A673 (cell line): Measurements from ENCODE around the gene DACT3. TPM values are rescaled to one million over a fixed set of nuclear protein-coding genes. Genes with fewer than 3 reads are reported as not detected.

ENCODE experiments used
- BruUV-seq: library from RNA; stranded (reverse); fragments of 400-500 nt; replicated peaks from 2 replicates; lab custom pipeline; 2021; lab: Mats Ljungman, UMichigan
- CTCF ChIA-PET: fragments of 300-600 bp; sonication (Branson Sonifier 250); formaldehyde crosslinking; loops from one replicate; lab custom pipeline; 2022; ENCODE audit warnings: antibody characterized with exemption; lab: Charles Lee
- POLR2A ChIA-PET: fragments of 300-600 bp; sonication (Branson Sonifier 250); formaldehyde crosslinking; loops from one replicate; lab custom pipeline; 2022; ENCODE audit warnings: antibody characterized with exemption; ENCODE audit not compliant: low non-redundant PET; lab: Charles Lee
- DNase-seq: peaks from one replicate; pipeline ENCODE4 v3.0.0-alpha.2; 2015; ENCODE audit warnings: low spot score
- H3K27ac ChIP-seq: fragments of 200-600 bp; sonication (generic); 2 replicates; pipeline ENCODE4 v1.5.1; 2016; ENCODE audit warnings: mixed run types, low read depth, mild to moderate bottlenecking, mixed read lengths, antibody characterized with exemption, low read length; ENCODE audit not compliant: poor library complexity, severe bottlenecking
- H3K27me3 ChIP-seq: fragments of 200-600 bp; sonication (generic); replicated peaks from 2 replicates; pipeline ENCODE4 v1.6.1; 2017; ENCODE audit warnings: mixed run types, low read depth, mild to moderate bottlenecking, mixed read lengths, antibody characterized with exemption, low read length; ENCODE audit not compliant: insufficient read depth, poor library complexity
- H3K36me3 ChIP-seq: fragments of 200-600 bp; sonication (generic); 2 replicates; pipeline ENCODE4 v1.6.1; 2016; ENCODE audit warnings: mixed run types, mild to moderate bottlenecking, mixed read lengths, antibody characterized with exemption, low read length; ENCODE audit not compliant: insufficient read depth, poor library complexity, severe bottlenecking
- H3K4me1 ChIP-seq: fragments of 200-600 bp; sonication (generic); 2 replicates; pipeline ENCODE4 v1.6.1; 2017; ENCODE audit warnings: mixed run types, mild to moderate bottlenecking, mixed read lengths, antibody characterized with exemption, low read length; ENCODE audit not compliant: insufficient read depth, poor library complexity, severe bottlenecking
- H3K4me3 ChIP-seq: fragments of 200-600 bp; sonication (generic); 2 replicates; pipeline ENCODE4 v1.5.1; 2016; ENCODE audit warnings: low read depth, mixed run types, mild to moderate bottlenecking, mixed read lengths, low read length; ENCODE audit not compliant: poor library complexity, severe bottlenecking
- H3K9me3 ChIP-seq: fragments of 200-600 bp; sonication (generic); 2 replicates; pipeline ENCODE4 v1.6.1; 2016; ENCODE audit warnings: mixed run types, low read depth, mild to moderate bottlenecking, mixed read lengths, antibody characterized with exemption, low read length; ENCODE audit not compliant: poor library complexity, severe bottlenecking
- CTCF ChIP-seq: fragments of 300-800, 200-600 bp; sonication (generic); conservative IDR thresholded peaks from 2 replicates; pipeline ENCODE4 v1.5.1; 2017; ENCODE audit warnings: low read depth, mild to moderate bottlenecking, antibody characterized with exemption, low read length, moderate library complexity, mixed read lengths
- EZH2 ChIP-seq: fragments of 200-600 bp; sonication (generic); IDR thresholded peaks from 2 replicates; pipeline ENCODE4 v1.6.1; 2017; ENCODE audit warnings: borderline replicate concordance, low read depth, mild to moderate bottlenecking, mixed read lengths, antibody characterized with exemption, low read length; ENCODE audit not compliant: poor library complexity, severe bottlenecking
- intact Hi-C: fragments of 100-400 bp; cut with micrococcal nuclease; formaldehyde crosslinking; loops from one replicate; pipeline ENCODE4 v1.10.0; 2022; ENCODE audit not compliant: unreplicated experiment
- total RNA-seq: library from RNA; stranded (reverse); gene quantifications from 2 replicates; pipeline ENCODE4 v1.2.3, GENCODE V29; 2021

The DACT3 gene
- total RNA-seq, 1 experiment from 2014 or later = 0.32 TPM

GRCh38 chr19:46685189-46685588, 24.2 kb upstream of the DACT3 start:
- intact Hi-C loops = no loop called here

DNA sequence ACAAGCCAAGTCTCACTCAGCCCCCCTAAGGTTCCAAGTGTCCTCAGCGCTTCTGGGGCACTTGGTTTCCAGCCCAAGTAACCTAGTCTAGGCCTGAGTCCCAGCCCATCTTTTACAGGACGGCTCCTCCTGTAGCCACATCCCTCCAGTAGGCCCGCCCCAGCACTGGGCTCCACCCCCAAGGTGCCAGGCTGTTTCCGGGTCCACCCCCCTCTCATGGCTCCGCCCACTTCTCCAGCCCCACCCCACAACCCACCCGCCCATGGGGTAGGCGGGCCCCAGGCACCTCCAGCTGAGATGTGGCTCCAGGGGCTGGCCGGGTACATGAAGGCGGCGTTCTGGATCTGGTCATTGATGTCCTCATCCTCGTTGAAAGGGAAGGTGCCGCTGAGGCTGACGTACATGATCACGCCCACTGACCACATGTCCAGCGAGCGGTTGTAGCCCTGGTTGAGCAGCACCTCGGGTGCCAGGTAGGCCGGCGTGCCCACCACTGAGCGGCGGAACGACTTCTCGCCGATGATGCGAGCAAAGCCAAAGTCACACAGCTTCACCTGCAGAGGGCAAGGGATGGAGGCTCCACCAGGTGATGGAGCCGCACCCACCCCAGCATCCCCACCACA, 17.2 kb upstream of the DACT3 start:
- peak; percentile 70 for DNase-seq
- H3K9me3 ChIP-seq = no peaks in the 10 kb centered on the region
- H3K4me3 ChIP-seq = no peak overlapping the region
- CTCF ChIA-PET = no interaction called here
- H3K36me3 ChIP-seq = peaks cover 21% of the 10 kb centered on the region
- no peak overlapping the region for H3K27ac ChIP-seq
- H3K27me3 ChIP-seq = no peaks in the 10 kb centered on the region
- intact Hi-C loops = no loop called here
- POLR2A ChIA-PET = no interaction called here
- TF ChIP-seq CTCF = no peak
- TF ChIP-seq EZH2 = no peak
- no peaks in the 10 kb centered on the region for H3K4me1 ChIP-seq
- no TSS peak for BruUV-seq

More at GRCh38 chr19:46685189-46685588, 24.2 kb upstream of the DACT3 start:
- no TSS peak for BruUV-seq
- DNase-seq = no peak
- Histone ChIP-seq H3K27ac (no peak overlapping the region), H3K36me3 (peaks cover 37% of the 10 kb centered on the region), H3K9me3 (no peaks in the 10 kb centered on the region), H3K4me3 (no peak overlapping the region), H3K4me1 (no peaks in the 10 kb centered on the region), H3K27me3 (no peaks in the 10 kb centered on the region)
- TF ChIP-seq EZH2 (no peak), CTCF (no peak)
- POLR2A ChIA-PET = no interaction called here
- CTCF ChIA-PET = interaction anchor here (0.6 kb wide), 1 partner anchor 23 kb away, joined by 3 read pairs; no protein-coding TSS in a partner anchor

- DNase-seq = peak; percentile 58
- CTCF ChIA-PET = no interaction called here
Observed at GRCh38 chr19:46674416-46675178, 13.6 kb upstream of the DACT3 start.

More at GRCh38 chr19:46674416-46675178, 13.6 kb upstream of the DACT3 start:
- no peaks in the 10 kb centered on the region for H3K4me1 ChIP-seq
- intact Hi-C loops = no loop called here
- H3K27me3 ChIP-seq = no peaks in the 10 kb centered on the region
- H3K4me3 ChIP-seq = no peak overlapping the region
- H3K9me3 ChIP-seq = no peaks in the 10 kb centered on the region
- no peak overlapping the region for H3K27ac ChIP-seq
- TSS peak; percentile 44 for BruUV-seq
- no peak for TF ChIP-seq CTCF
- no peak for TF ChIP-seq EZH2
- POLR2A ChIA-PET = no interaction called here
- peaks cover 17% of the 10 kb centered on the region for H3K36me3 ChIP-seq
